HG03108 (cell line): ENCODE measurements around the gene ZNF680.
"Not testable (repeated sequence)": the region's sequence is repeated elsewhere in the genome, so short reads cannot be mapped to it uniquely, and the experiment has no call there.

Experiments
- ATAC-seq: cut with Tn5 transposase; IDR thresholded peaks from one replicate; pipeline ENCODE4 v1.9.1; 2021; ENCODE audit warnings: moderate library complexity; ENCODE audit not compliant: unreplicated experiment

Gene ZNF680

DNA sequence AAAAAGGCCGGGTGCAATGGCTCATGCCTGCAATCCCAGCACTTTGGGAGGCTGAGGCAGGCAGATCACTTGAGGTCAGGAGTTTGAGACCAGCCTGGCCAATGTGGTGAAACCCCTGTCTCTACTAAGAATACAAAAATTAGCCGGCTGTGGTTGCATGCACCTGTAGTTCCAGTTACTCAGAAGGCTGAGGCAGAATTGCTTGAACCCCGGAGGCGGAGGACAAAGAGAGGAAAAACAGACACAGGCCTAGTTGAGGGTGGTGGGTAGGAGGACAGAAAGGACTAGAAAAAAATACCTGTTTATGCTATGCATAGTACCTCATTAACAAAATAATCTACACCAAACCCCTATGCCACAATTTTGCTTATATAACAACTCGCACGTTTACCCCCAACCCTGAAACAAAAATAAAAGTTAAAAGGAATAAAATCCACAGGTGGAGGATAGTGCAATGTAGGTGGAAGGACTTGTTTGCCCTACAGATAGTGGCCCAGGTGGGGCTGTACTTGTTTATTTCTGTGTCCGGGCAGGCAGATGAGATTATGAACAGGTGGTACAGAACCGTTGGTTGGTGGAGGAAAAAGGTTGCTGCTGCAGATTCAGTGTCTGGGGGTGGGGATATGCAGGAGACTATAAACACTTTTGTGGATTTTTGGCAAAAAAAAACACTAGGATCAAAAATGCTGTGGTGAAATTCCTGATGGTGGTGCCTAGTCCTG is 5.1 kb downstream of the ZNF680 start:
- no peak for ATAC-seq

DNA sequence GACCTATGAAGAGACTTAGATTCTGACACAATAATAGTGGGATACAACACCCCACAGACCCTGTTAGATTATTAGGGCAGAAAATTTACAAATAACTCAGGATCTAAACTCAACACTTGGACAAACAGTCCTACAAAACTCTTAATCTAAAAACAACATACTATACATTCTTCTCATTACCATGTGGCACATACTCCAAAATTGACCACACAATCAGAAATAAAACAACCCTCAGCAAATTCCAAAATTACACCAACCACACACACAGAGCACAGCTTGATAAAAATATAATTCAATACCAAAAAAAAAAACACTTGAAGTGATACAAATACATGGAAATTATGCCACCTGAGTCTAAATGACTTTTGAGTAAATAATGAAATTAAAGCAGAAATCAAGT is 7.8 kb downstream of the ZNF680 start:
- no peak for ATAC-seq

DNA sequence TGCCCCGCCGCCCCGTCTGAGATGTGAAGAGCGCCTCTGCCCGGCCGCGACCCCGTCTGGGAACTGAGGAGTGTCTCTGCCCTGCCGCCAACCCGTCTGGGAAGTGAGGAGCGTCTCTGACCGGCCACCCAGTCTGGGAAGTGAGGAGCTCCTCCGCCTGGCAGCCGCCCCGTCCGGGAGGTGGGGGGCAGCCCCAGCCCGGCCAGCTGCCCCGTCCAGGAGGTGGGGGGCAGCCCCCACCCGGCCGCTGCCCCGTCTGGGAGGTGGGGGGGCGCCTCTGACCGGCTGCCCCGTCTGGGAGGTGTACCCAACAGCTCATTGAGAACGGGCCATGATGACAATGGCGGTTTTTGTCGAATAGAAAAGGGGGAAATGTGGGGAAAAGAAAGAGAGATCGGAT is 8.7 kb downstream of the ZNF680 start:
- not testable (repeated sequence) for ATAC-seq

DNA sequence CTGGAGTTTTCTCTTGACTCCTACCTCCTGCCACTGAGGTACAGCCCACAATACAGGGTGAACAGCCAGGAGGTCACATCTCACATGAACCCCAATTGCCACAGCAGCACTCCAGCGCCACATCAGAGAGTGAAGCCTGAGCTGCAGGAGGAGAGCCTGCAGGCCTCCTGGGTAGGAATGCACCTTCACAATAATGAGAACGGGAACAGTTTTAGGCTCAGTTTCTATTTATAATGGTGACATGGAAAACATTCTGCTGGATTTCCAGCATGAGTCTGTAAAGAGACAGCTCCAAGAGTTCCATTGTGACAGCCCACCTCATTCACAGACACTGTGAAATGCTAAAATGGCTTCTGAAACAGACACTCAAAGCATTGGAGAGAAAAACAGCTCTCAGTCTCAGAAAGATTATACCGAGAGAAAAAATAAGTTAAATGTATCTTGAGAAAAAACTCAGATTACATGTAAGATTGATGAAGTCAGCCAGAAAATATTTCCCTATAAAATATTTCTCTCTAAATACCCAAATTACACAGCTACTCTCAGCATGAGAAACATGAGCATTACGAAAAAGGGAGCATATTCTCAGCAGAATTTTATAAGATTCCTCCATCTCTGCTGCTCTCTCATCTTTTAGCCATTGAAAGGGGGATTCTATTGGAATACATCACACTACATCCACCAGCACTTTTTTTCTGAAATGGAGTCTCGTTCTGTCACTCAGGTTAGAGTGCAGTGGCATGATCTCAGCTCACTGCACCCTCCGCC is 11.3 kb downstream of the ZNF680 start:
- no peak for ATAC-seq

DNA sequence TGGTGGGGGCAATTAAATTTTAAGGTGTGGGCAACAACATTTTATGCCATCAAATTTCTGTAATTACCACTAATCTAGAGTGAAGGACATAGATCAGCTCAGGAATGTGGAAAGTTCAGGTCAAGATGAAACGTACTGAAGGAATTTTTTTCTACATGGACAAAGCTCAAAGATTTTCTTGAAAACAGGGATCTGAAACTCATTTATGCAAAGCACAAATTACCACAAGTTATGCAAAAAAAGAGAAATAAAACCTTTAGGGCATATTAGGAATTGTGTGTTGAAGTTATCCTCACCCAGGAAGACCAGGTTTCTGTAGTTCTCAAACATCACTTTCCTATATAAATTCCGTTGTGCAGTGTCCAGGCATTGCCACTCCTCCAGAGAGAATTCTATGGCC is 18.9 kb downstream of the ZNF680 start:
- ATAC-seq = no peak

DNA sequence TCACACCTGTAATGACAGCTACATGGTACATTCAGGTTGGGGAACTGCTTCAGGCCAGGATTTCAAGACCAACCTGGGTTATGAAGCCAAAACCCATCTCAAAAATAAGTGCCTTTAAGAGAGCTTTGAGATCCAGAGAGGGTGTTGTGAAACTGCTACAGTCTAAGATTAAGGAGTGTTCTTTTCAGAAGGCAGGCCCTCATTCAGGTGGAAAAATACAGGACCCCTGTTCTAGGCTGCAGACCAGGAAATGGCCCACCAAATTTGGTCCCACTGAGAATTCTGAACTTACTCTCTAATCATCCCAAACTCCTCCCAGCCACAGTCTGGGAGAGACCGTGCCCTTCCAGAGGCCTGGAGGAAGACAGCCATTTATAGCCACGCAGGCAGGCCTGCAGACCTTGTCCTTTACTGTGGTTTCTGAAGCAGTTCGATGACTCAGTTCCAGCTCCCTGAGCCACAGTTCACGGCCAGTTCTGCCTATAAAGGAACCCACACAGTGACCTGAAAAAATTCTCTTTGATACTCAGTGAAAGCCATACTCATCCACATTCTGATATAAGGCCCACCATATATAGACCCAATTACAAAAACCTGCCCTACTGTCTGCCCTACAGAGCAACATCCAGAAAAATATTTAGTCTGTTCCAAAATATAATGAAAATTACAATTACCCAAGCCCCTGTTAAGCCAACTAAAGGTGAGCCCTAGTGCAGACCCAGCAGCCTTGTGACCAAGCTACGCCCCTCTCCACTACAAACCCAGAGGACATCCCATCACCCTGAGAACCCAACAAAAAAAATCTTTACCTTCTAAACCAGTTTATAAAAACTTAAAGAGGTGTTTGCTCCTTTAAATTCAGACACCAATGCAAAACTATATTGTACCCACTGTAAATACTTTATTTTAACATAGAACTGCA is 21.2 kb downstream of the ZNF680 start:
- no peak for ATAC-seq

DNA sequence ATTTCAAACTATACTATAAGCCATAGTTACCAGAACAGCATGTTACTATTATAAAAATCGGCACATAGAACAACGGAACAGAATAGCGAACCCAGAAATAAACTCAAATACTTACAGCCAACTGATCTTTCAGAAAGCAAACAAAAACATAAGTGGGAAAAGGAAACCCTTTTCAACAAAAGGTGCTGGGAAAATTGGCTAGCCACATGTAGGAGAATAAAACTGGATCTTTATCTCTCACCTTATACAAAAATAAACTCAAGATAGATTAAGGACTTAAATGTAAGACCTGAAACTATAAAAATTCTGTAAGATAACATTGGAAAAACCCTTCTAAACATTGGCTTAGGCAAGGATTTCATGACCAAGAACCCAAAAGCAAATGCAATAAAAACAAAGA is 29.1 kb downstream of the ZNF680 start:
- ATAC-seq = no peak

- no peak for ATAC-seq
Observed at GRCh38 chr7:64528770-64529169, 34.1 kb downstream of the ZNF680 start.

GRCh38 chr7:64521409-64521984 is 41.4 kb downstream of the ZNF680 start:
- ATAC-seq = no peak

GRCh38 chr7:64516451-64516850 is 46.4 kb downstream of the ZNF680 start:
- ATAC-seq = no peak

GRCh38 chr7:64515781-64516180 is 47.1 kb downstream of the ZNF680 start:
- ATAC-seq = no peak

GRCh38 chr7:64515330-64515729 is 47.5 kb downstream of the ZNF680 start:
- ATAC-seq = no peak

DNA sequence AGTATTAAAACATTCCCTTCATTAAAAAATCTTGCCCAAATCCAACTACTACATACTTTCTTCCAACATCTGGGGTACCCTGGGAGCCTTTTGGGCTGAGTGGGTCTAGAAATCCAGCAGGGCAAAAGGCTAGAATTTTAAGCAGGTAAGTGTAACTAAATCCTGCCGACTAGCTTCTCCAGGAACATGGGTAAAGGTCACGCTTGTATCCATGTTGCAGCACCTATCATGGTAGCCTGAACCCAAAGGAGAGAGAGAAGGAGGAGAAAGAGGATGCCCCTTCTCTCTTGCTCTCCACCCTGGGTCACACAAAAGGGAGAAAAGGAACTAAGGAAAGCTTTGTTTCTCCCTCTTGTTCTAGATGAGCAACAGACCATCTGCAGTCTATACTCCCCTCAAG is 53.3 kb downstream of the ZNF680 start:
- ATAC-seq = no peak

DNA sequence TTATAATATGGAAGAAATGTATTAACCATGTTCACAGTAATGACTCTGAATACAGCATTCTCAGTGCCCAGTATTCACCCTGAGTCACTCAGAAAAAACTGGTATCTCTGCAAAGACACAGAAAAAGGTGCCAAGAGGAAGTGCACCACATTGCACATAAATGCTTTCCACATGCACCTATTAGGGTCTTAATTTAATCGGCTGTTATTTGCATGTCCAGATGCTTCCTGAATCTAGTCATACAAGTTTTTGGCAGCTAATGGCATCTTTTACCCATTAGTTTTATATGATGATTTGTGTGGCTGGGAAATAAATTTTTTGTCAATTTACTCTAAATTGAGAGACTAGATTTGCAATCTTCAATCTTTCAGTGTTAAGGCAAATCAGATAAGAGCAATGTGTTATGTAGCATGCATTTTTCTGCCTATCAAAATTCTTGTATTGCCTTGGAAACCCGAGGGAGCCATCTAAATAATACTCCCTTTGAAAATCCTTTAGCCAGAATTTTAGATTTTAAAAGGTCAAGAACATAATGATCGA is 58.2 kb downstream of the ZNF680 start:
- no peak for ATAC-seq

- no peak for ATAC-seq
Observed at GRCh38 chr7:64498270-64498669, 64.6 kb downstream of the ZNF680 start.

- ATAC-seq = no peak
Observed at GRCh38 chr7:64494912-64495461, 67.9 kb downstream of the ZNF680 start.

DNA sequence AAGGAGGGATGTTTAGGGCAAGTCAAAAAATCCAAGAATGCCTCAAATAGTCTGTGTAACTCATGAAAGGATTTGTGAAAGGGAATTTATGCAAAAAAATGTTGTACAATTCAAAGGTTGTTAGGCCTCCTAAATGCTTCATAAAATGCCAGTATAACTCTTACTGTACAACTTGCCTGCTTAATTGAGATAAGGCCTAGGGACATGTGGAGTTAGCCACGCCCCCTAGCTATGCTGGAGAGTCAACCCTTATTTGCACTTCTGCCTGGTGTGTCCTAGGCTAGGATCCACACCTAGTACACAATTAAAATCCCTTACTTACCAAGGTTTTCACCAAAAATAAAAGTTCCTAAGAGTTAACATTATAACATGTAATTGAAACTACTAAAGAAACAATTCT is 77.2 kb downstream of the ZNF680 start:
- ATAC-seq = no peak
